H7 (cell line): Measurements from ENCODE around the gene MGRN1. TPM values are rescaled to one million over a fixed set of nuclear protein-coding genes. Genes with fewer than 3 reads are reported as not detected.
A peak's percentile ranks its signal among the peaks of the same experiment; 100 is the strongest.

Experiments used
- DNase-seq: peaks from one replicate; pipeline ENCODE4 v3.0.0; 2012
- H3K27me3 ChIP-seq: 2 replicates; pipeline ENCODE4 v1.6.0; 2011; ENCODE audit warnings: mild to moderate bottlenecking, low read length; ENCODE audit not compliant: control insufficient read depth, insufficient read depth
- H3K36me3 ChIP-seq: replicated peaks from 2 replicates; pipeline ENCODE4 v1.5.1; 2011; ENCODE audit warnings: low read length; ENCODE audit not compliant: control insufficient read depth, insufficient read depth
- H3K4me3 ChIP-seq: 2 replicates; pipeline ENCODE4 v1.5.1; 2011; ENCODE audit warnings: low read depth, mild to moderate bottlenecking, control low read depth, low read length, moderate library complexity; ENCODE audit not compliant: insufficient read depth
- total RNA-seq: library from RNA; depleted of rRNA; stranded (reverse); fragments of >200 nt; shearing (Covaris generic); gene quantifications from 2 replicates; pipeline ENCODE4 v1.2.3, GENCODE V29; 2014

Gene MGRN1
- total RNA-seq, 1 experiment from 2014 or later: 35.6 TPM

- DNase-seq: peak; percentile 93
- Histone ChIP-seq H3K4me3 (peak overlapping the region; percentile 94), H3K36me3 (peaks cover 19% of the 10 kb centered on the region), H3K27me3 (no peaks in the 10 kb centered on the region)
Observed at GRCh38 chr16:4693956-4694641, 69.5 kb downstream of the MGRN1 start.

GRCh38 chr16:4694642-4695451 is 70.2 kb downstream of the MGRN1 start:
- peaks cover 24% of the 10 kb centered on the region for H3K36me3 ChIP-seq
- DNase-seq: peak; percentile 83

GRCh38 chr16:4695473-4696171 is 71.0 kb downstream of the MGRN1 start:
- peaks cover 26% of the 10 kb centered on the region for H3K36me3 ChIP-seq
- H3K27me3 ChIP-seq: no peaks in the 10 kb centered on the region
- H3K4me3 ChIP-seq: no peak overlapping the region
- peak; percentile 45 for DNase-seq

More at GRCh38 chr16:4694642-4695451, 70.2 kb downstream of the MGRN1 start:
- Histone ChIP-seq H3K27me3 (no peaks in the 10 kb centered on the region), H3K4me3 (peak overlapping the region; percentile 94; the same call in 1 of the 2 replicates)

GRCh38 chr16:4696172-4696904 is 71.7 kb downstream of the MGRN1 start:
- peaks cover 29% of the 10 kb centered on the region for H3K36me3 ChIP-seq
- no peaks in the 10 kb centered on the region for H3K27me3 ChIP-seq
- H3K4me3 ChIP-seq: no peak overlapping the region
- peak; percentile 60 for DNase-seq

- no peaks in the 10 kb centered on the region for H3K27me3 ChIP-seq
- peak; percentile 61 for DNase-seq
- no peak overlapping the region for H3K4me3 ChIP-seq
- peaks cover 29% of the 10 kb centered on the region for H3K36me3 ChIP-seq
Observed at GRCh38 chr16:4696905-4697847, 72.5 kb downstream of the MGRN1 start.

GRCh38 chr16:4697848-4698291 is 73.2 kb downstream of the MGRN1 start:
- no peak for DNase-seq
- H3K27me3 ChIP-seq: no peaks in the 10 kb centered on the region

GRCh38 chr16:4698321-4699045 is 73.9 kb downstream of the MGRN1 start:
- DNase-seq: peak; percentile 65
- Histone ChIP-seq H3K4me3 (no peak overlapping the region), H3K27me3 (no peaks in the 10 kb centered on the region), H3K36me3 (peaks cover 30% of the 10 kb centered on the region)

More at GRCh38 chr16:4697848-4698291, 73.2 kb downstream of the MGRN1 start:
- Histone ChIP-seq H3K4me3 (no peak overlapping the region), H3K36me3 (peaks cover 30% of the 10 kb centered on the region)

- no peak for DNase-seq
- no peaks in the 10 kb centered on the region for H3K27me3 ChIP-seq
- H3K36me3 ChIP-seq: peaks cover 30% of the 10 kb centered on the region
- H3K4me3 ChIP-seq: no peak overlapping the region
Observed at GRCh38 chr16:4699046-4699556, 74.5 kb downstream of the MGRN1 start.

GRCh38 chr16:4700380-4700996 is 75.9 kb downstream of the MGRN1 start:
- DNase-seq: peak; percentile 33

GRCh38 chr16:4700997-4701743 is 76.5 kb downstream of the MGRN1 start:
- no peaks in the 10 kb centered on the region for H3K27me3 ChIP-seq
- H3K36me3 ChIP-seq: peaks cover 27% of the 10 kb centered on the region
- no peak overlapping the region for H3K4me3 ChIP-seq
- DNase-seq: peak; percentile 56

More at GRCh38 chr16:4700380-4700996, 75.9 kb downstream of the MGRN1 start:
- Histone ChIP-seq H3K36me3 (peaks cover 30% of the 10 kb centered on the region), H3K27me3 (no peaks in the 10 kb centered on the region), H3K4me3 (no peak overlapping the region)

GRCh38 chr16:4701791-4702465 is 77.3 kb downstream of the MGRN1 start:
- H3K4me3 ChIP-seq: no peak overlapping the region
- peak; percentile 43 for DNase-seq
- peaks cover 26% of the 10 kb centered on the region for H3K36me3 ChIP-seq
- H3K27me3 ChIP-seq: no peaks in the 10 kb centered on the region
